ENCODE results near the gene KCNJ1. TPM values are rescaled to one million over a fixed set of nuclear protein-coding genes. Genes with fewer than 3 reads are reported as not detected.

The KCNJ1 gene
- total RNA-seq, 2 experiments from 2014 or later, result 0.22 to 0.27 TPM

GRCh38 chr11:128911701-128912100 lies 44.6 kb upstream of the KCNJ1 start:
- no peak for TF ChIP-seq CTCF (IDR thresholded peaks at IDR 0.05)
- Mint-ChIP-seq H3K9me3 (no peaks in the 10 kb centered on the region), H3K4me3 (no peak overlapping the region), H3K4me1 (ENCODE audit: low read depth) (no peaks in the 10 kb centered on the region), H3K36me3 (ENCODE audit: low read depth) (no peaks in the 10 kb centered on the region), H3K27ac (no peak overlapping the region), H3K27me3 (peaks cover 89% of the 10 kb centered on the region)
- peaks cover 0 to 5% of the 10 kb centered on the region in 2 experiments for H3K9me3 ChIP-seq (ENCODE audit: control insufficient read depth in 1 of 2, insufficient read depth in 1 of 2, low read length in 2 of 2)
- peaks cover 25 to 32% of the 10 kb centered on the region in 2 experiments for H3K27me3 ChIP-seq (ENCODE audit: control insufficient read depth in 1 of 2, insufficient read depth in 2 of 2, low read length in 2 of 2)
- no peaks in the 10 kb centered on the region for H3K36me3 ChIP-seq (ENCODE audit: insufficient read depth, low read length)
- CTCF ChIA-PET, result no interaction called here
- POLR2A ChIA-PET, result no interaction called here
- H3K4me1 ChIP-seq (ENCODE audit: insufficient read depth, low read length), result peaks cover 6% of the 10 kb centered on the region
- H3K27ac ChIP-seq (ENCODE audit: low read depth in 1 of 2, low read length in 2 of 2), result no peak overlapping the region
- intact Hi-C loops (cut with DNase I, micrococcal nuclease), result no loop called here
- DNase-seq, result no peak
- H3K4me3 ChIP-seq (ENCODE audit: low read length), result no peak overlapping the region
- ATAC-seq (ENCODE audit: poor library complexity), result no peak

- H3K27ac Mint-ChIP-seq, result no peak overlapping the region
- intact Hi-C loops (cut with DNase I, micrococcal nuclease), result no loop called here
- H3K4me1 Mint-ChIP-seq (ENCODE audit: low read depth), result peaks cover 2% of the 10 kb centered on the region
- ChIA-PET POLR2A (no interaction called here), CTCF (no interaction called here)
- Histone ChIP-seq H3K27me3 (ENCODE audit: control insufficient read depth in 1 of 2, insufficient read depth in 2 of 2, low read length in 2 of 2) (peaks cover 25 to 34% of the 10 kb centered on the region in 2 experiments), H3K27ac (ENCODE audit: low read depth in 1 of 2, low read length in 2 of 2) (no peak overlapping the region), H3K36me3 (ENCODE audit: insufficient read depth, low read length) (no peaks in the 10 kb centered on the region), H3K4me3 (ENCODE audit: low read length) (no peak overlapping the region), H3K4me1 (ENCODE audit: insufficient read depth, low read length) (peaks cover 9% of the 10 kb centered on the region), H3K9me3 (ENCODE audit: control insufficient read depth in 1 of 2, insufficient read depth in 1 of 2, low read length in 2 of 2) (peaks cover 0 to 5% of the 10 kb centered on the region in 2 experiments)
- no peak for ATAC-seq (ENCODE audit: poor library complexity)
- H3K4me3 Mint-ChIP-seq, result no peak overlapping the region
- H3K36me3 Mint-ChIP-seq (ENCODE audit: low read depth), result no peaks in the 10 kb centered on the region
- no peak for TF ChIP-seq CTCF (IDR thresholded peaks at IDR 0.05)
- H3K27me3 Mint-ChIP-seq, result peaks cover 90% of the 10 kb centered on the region
- DNase-seq, result no peak
- H3K9me3 Mint-ChIP-seq, result no peaks in the 10 kb centered on the region
Measured at GRCh38 chr11:128911239-128911638, 44.1 kb upstream of the KCNJ1 start.

GRCh38 chr11:128910576-128910975 lies 43.5 kb upstream of the KCNJ1 start:
- no peaks in the 10 kb centered on the region for H3K36me3 ChIP-seq (ENCODE audit: insufficient read depth, low read length)
- H3K4me3 Mint-ChIP-seq, result no peak overlapping the region
- H3K27ac Mint-ChIP-seq, result no peak overlapping the region
- H3K4me1 ChIP-seq (ENCODE audit: insufficient read depth, low read length), result peaks cover 15% of the 10 kb centered on the region
- no peak for TF ChIP-seq CTCF (IDR thresholded peaks at IDR 0.05)
- H3K9me3 Mint-ChIP-seq, result no peaks in the 10 kb centered on the region
- peaks cover 0 to 5% of the 10 kb centered on the region in 2 experiments for H3K9me3 ChIP-seq (ENCODE audit: control insufficient read depth in 1 of 2, insufficient read depth in 1 of 2, low read length in 2 of 2)
- H3K27me3 Mint-ChIP-seq, result peaks cover 90% of the 10 kb centered on the region
- ChIA-PET POLR2A (no interaction called here), CTCF (no interaction called here)
- ATAC-seq (ENCODE audit: poor library complexity), result no peak
- peaks cover 25 to 34% of the 10 kb centered on the region in 2 experiments for H3K27me3 ChIP-seq (ENCODE audit: control insufficient read depth in 1 of 2, insufficient read depth in 2 of 2, low read length in 2 of 2)
- no peak for DNase-seq
- intact Hi-C loops (cut with DNase I, micrococcal nuclease), result no loop called here
- H3K4me1 Mint-ChIP-seq (ENCODE audit: low read depth), result peaks cover 9% of the 10 kb centered on the region
- no peak overlapping the region for H3K4me3 ChIP-seq (ENCODE audit: low read length)
- no peaks in the 10 kb centered on the region for H3K36me3 Mint-ChIP-seq (ENCODE audit: low read depth)
- no peak overlapping the region for H3K27ac ChIP-seq (ENCODE audit: low read depth in 1 of 2, low read length in 2 of 2)
